Adrenal gland (tissue), 5 donors: Measurements from ENCODE around the gene RPA3.

Experiments
- POLR2A ChIP-seq, 2 donors: fragments of 450-650 bp; IDR thresholded peaks; one replicate each; pipeline ENCODE4 v1.6.1; 2017; ENCODE audit warnings: antibody characterized with exemption in 2 of 2, mild to moderate bottlenecking in 2 of 2, moderate library complexity in 1 of 2
- TF ChIP-seq, protein P1 (sequence below), 6 experiments: fragments of 450-650 bp in 4 of 6; fragments of 200-600 bp in 2 of 6; sonication (generic) in 1 of 6; IDR thresholded peaks; 1 replicate in 5 of 6; 2 replicates in 1 of 6; pipeline versions ENCODE4 v1.5.1 to v1.8.0; 2016 to 2021; ENCODE audit warnings: antibody characterized with exemption in 6 of 6, mild to moderate bottlenecking in 2 of 6, moderate library complexity in 1 of 6
- donor health status: DM: no; HTN: no; CAD: no.

DNA sequence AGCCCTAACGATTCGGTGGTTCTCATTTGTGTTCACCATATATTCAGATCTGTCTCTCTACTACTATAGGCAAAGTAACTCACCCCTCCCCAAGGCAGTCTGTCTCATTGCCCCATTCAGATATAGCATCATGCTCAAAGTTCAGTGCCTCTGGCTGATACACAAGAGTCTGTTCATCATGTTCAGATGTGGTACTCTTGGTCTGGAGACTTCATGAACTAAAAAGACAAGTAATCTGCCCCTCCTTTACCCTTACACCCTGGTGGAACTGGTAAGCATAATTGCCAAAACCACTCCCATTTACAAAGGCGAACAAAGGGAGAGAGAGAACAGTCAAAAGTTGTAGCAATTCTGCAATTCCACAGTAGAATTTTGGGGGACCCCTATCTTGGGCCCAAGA lies 47.9 kb downstream of the RPA3 start:
- TF ChIP-seq, protein P1, sequence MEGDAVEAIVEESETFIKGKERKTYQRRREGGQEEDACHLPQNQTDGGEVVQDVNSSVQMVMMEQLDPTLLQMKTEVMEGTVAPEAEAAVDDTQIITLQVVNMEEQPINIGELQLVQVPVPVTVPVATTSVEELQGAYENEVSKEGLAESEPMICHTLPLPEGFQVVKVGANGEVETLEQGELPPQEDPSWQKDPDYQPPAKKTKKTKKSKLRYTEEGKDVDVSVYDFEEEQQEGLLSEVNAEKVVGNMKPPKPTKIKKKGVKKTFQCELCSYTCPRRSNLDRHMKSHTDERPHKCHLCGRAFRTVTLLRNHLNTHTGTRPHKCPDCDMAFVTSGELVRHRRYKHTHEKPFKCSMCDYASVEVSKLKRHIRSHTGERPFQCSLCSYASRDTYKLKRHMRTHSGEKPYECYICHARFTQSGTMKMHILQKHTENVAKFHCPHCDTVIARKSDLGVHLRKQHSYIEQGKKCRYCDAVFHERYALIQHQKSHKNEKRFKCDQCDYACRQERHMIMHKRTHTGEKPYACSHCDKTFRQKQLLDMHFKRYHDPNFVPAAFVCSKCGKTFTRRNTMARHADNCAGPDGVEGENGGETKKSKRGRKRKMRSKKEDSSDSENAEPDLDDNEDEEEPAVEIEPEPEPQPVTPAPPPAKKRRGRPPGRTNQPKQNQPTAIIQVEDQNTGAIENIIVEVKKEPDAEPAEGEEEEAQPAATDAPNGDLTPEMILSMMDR (IDR thresholded peaks at IDR 0.05) = no peak
- no peak for TF ChIP-seq POLR2A (IDR thresholded peaks at IDR 0.05)
